GM19324 (cell line): ENCODE data around the gene XKR7.

Experiments used
- ATAC-seq: cut with Tn5 transposase; IDR thresholded peaks from one replicate; pipeline ENCODE4 v1.9.1; 2021; ENCODE audit warnings: mild to moderate bottlenecking, moderate library complexity; ENCODE audit not compliant: unreplicated experiment, low FRiP score

Gene XKR7

DNA sequence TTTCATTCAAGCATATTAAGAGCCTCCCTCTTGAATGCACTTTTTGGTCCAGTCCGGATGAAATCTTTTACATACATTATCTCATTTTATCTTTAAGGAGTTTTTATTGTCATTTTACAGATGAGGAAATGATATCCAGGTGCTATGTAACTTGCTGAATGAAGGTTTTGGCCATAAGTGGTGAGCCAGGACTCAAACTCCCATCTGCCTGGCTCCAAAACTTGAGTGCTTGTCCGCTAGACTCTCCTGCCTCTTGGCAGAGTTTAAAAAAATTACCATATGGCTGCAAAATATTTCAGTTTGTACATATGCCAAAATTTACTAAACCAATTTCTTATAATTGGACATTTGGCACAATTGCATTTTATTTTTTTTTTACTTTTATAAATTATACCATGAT, 28.3 kb upstream of the XKR7 start:
- no peak for ATAC-seq

DNA sequence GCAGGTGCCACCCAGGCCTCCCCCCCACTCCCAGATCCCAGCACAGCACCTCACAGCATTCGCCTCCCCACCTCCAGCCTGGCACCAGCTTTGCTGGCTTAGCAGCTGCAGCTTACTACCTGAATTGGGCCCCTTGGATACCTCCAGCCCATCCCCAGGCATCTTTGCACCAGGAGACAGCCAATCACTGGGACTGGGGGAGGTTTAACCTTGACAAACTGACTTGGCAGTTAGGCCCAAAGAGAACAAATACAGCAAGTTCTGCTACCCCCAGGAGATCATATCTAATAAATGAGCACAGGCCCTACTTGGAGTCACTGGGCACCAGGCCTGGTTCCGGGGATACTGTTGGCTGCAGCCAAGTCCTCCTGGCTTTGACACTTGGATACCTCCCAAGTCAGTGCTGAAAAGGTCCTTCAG, 24.9 kb upstream of the XKR7 start:
- ATAC-seq: no peak

- no peak for ATAC-seq
These were observed 22.6 kb upstream of the XKR7 start for GRCh38 chr20:31945319-31945718.

- no peak for ATAC-seq
These were observed 22.2 kb upstream of the XKR7 start for GRCh38 chr20:31945785-31946184.

- ATAC-seq: no peak
These were observed 19.9 kb upstream of the XKR7 start for GRCh38 chr20:31948008-31948407.

- no peak for ATAC-seq
These were observed 17.9 kb upstream of the XKR7 start for GRCh38 chr20:31949877-31950646.

- ATAC-seq: no peak
These were observed 16.8 kb upstream of the XKR7 start for GRCh38 chr20:31951203-31951529.

DNA sequence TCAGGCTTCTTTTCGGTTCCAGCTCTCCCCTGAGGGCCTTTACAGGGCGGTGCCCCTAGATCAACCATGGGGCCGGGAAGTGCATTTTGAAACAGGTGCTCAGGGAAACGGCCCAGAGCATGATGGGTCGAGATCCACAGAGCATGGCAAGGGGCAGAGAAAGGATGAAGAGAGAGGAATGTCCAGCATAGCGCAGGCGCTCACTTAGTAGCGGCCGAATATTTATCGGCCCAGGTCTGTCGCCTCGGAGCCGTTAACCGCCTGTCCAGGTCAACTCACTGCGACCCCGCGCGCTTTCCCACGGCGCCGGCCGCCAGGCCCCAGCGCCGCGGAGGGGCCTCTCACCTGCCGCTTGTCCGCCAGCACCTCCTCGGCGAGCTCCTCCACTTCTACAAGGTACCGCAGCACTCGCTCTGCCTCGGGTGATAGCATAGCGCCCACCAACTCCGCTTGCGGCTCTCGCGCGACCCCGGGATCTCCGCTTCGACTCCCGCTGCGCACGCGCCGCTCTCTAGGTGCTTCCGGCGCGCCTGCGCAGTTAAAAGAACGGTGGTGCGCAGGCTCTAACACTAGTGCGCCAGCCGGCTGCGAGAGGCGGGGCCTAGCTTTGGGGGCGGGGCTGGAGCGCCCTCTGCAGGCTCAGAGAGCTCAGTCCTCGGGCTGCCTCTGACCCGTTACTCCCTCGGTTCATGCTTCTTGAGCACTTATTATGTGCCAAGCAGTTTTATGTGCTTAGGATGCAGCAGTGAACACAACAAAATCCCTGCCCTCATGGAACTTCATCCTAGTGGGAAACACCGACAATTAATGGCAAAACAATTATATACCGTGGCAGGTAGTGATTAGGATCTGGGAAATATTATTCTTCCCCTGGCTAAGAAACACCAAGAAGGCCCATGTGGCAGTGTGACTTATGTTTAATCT, 16.2 kb upstream of the XKR7 start, which contains the start of gene PDRG1:
Gene PDRG1 (minus strand): TSS at position 517 of the 924 bp plus-strand sequence. CDS start 85 bp downstream, at position 432.
- ATAC-seq: peak; percentile 94

DNA sequence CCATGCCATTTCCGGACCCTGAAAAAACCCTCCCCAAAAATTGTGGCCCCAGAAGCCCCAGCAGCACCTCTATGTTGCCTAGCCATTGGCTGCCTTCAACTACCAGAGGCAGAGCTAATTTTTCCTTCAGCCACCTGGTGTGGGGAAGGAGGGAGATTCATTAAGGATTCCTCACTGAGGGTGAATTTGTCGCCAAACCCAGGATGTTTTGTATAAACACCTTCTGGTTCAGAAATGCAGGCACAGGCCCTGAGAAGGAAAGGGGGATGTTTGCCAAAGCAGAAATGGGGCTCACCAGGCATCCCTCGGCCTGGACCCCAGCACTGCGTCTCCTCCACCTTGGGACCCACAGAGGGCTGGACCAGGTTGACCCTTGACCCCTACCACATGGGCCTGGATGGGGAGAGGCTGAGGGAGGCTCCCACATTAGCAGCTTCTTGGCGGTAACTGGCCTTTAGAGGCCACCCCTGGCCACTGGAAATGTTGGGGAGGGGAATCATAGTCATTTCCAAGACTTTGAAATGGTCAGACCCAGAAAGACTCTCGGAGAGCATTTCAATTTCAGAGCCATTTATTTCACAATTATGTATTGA, 14.3 kb upstream of the XKR7 start:
- ATAC-seq: no peak

GRCh38 chr20:31954500-31954899, 13.5 kb upstream of the XKR7 start:
- no peak for ATAC-seq

- no peak for ATAC-seq
These were observed 11.1 kb upstream of the XKR7 start for GRCh38 chr20:31956556-31957526.

- ATAC-seq: no peak
These were observed 5.2 kb upstream of the XKR7 start for GRCh38 chr20:31962761-31963160.

- no peak for ATAC-seq
These were observed 4.1 kb upstream of the XKR7 start for GRCh38 chr20:31963889-31964288.

DNA sequence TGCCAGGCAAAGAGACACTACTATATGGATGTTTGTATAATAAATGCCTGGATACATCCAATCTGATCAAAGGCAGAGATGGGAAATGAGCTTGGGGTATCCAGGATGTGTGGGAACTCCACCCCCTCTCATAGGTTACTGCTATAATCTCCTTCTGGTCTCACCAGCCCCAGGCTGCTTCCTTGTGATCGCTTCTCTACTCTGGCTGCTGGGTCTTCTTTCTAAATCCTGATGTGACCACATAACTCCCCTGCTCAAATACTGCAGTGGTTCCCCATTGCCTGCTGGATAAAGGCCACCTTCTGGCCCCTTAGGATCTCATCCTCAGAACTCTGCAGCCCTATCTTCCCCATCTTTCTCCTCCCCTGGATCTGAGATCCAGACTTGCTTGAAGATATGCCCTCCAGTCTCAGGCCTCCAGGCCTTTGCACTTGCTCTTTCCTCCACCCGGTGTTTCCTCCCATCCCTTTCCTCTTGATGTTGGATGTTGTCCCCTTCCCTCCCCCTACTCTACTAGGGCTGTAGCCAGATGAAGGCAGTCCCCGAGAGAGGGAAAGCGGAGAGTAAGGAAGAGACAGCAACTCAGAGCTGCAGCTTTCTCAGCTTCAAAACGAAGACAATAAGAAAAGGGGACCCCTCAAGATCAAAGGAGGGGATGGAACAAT, 828 bp upstream of the XKR7 start:
- no peak for ATAC-seq

DNA sequence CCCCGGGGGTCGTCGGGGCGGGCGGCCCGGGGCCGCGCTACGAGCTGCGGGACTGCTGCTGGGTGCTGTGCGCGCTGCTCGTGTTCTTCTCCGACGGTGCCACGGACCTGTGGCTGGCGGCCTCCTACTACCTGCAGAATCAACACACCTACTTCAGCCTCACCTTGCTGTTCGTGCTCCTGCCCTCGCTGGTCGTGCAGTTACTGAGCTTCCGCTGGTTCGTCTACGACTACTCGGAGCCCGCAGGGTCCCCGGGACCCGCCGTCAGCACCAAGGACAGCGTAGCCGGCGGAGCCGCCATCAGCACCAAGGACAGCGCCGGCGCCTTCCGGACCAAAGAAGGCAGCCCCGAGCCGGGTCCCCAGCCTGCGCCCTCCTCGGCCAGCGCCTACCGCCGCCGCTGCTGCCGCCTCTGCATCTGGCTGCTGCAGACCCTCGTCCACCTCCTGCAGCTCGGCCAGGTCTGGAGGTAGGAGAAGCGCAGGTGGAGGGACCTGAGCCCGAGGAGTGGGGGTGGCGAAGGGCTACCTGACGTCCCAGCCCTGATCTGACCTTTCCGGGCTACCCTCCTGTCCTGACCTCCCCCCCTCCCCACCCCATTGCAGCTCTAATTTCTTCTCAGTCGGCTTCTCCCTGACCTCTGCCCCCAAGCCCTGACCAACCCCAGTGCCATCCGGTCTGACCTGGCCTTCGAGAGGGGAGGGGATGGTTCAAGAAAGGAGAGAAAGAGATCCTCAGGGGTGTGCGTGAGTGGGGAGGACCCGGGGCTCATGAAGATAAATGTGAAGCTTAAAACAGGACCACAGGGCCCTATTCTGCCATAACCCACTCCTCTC, 558 bp downstream of the XKR7 start:
- no peak for ATAC-seq

GRCh38 chr20:31969991-31970390, 2.0 kb downstream of the XKR7 start:
- no peak for ATAC-seq

- ATAC-seq: no peak
These were observed 4.6 kb downstream of the XKR7 start for GRCh38 chr20:31972471-31973021.

GRCh38 chr20:31974296-31974695, 6.3 kb downstream of the XKR7 start:
- no peak for ATAC-seq
